K562 (cell line): ENCODE measurements around the gene GGTLC2. TPM values are rescaled to one million over a fixed set of nuclear protein-coding genes. Genes with fewer than 3 reads are reported as not detected.
"Not testable (repeated sequence)": the region's sequence is repeated elsewhere in the genome, so short reads cannot be mapped to it uniquely, and the experiment has no call there.

ENCODE experiments used
- ATAC-seq: fragments of 200-7000 bp; cut with Tn5 transposase; 3 replicates; pipeline ENCODE4 v1.9.1; 2020; ENCODE audit warnings: moderate library complexity
- Bru-seq: library from RNA; stranded (reverse); fragments of 400-500 nt; gene quantifications from one replicate; lab custom pipeline; 2021; lab: Mats Ljungman, UMichigan
- BruChase-seq, 2 experiments: library from RNA; stranded (reverse); fragments of 400-500 nt; gene quantifications; one replicate each; lab custom pipeline; 2021; lab: Mats Ljungman, UMichigan
- BruUV-seq: library from RNA; stranded (reverse); fragments of 400-500 nt; replicated peaks from 2 replicates; lab custom pipeline; 2021; lab: Mats Ljungman, UMichigan
- CTCF ChIA-PET: fragments of 300-600 bp; formaldehyde crosslinking; extraction: SDS; loops from one replicate; lab custom pipeline; 2021; ENCODE audit warnings: low intra/inter-chr PET ratio; lab: Yijun Ruan, JAX
- POLR2A ChIA-PET: fragments of 300-600, 350-650 bp; sonication (Branson Sonifier 250); formaldehyde crosslinking; extraction: SDS; loops from one replicate; lab custom pipeline; 2021; ENCODE audit warnings: antibody characterized with exemption, inconsistent platforms; lab: Yijun Ruan, JAX
- DNase-seq, 4 experiments: peaks; one replicate each; pipeline versions ENCODE4 v3.0.0 to v3.0.0-alpha.2; 2011 to 2018; ENCODE audit warnings: low spot score in 3 of 4, mixed read lengths in 3 of 4; ENCODE audit errors: extremely low read depth in 1 of 4
- FAIRE-seq: peaks from 2 replicates; lab custom pipeline; 2011; peaks lifted over from hg19 to GRCh38; lab: Jason Lieb, UNC
- H2AFZ ChIP-seq: 2 replicates; pipeline ENCODE4 v1.6.0; 2011; ENCODE audit warnings: low read depth, low read length, control low read depth, inconsistent platforms
- H3K27ac ChIP-seq: fragments of 200-600 bp; 3 replicates; pipeline ENCODE4 v1.8.0; 2011; ENCODE audit warnings: low read depth, mild to moderate bottlenecking, control low read depth, inconsistent platforms, low read length, moderate library complexity, mixed read lengths; ENCODE audit errors: extremely low read depth
- H3K27me3 ChIP-seq, 2 experiments: fragments of 300-600 bp in 1 of 2; 2 replicates in 1 of 2; 3 replicates in 1 of 2; pipeline versions ENCODE4 v1.6.0 to v1.8.0; 2011; ENCODE audit warnings: inconsistent platforms in 2 of 2, low read length in 2 of 2, mild to moderate bottlenecking in 1 of 2, mixed read lengths in 1 of 2, moderate library complexity in 1 of 2; ENCODE audit not compliant: control insufficient read depth in 2 of 2, insufficient read depth in 2 of 2
- H3K36me3 ChIP-seq: fragments of 300-600 bp; 3 replicates; pipeline ENCODE4 v1.8.0; 2011; ENCODE audit warnings: mild to moderate bottlenecking, low read length, inconsistent platforms; ENCODE audit not compliant: control insufficient read depth, insufficient read depth
- H3K4me1 ChIP-seq, 2 experiments: fragments of 200-600 bp in 1 of 2; replicated peaks in 1 of 2; 2 replicates in 1 of 2; 3 replicates in 1 of 2; pipeline versions ENCODE4 v1.5.1 to v1.8.0; 2011; ENCODE audit warnings: inconsistent platforms in 2 of 2, low read length in 2 of 2, mild to moderate bottlenecking in 1 of 2, mixed read lengths in 1 of 2, moderate library complexity in 1 of 2; ENCODE audit not compliant: control insufficient read depth in 2 of 2, insufficient read depth in 2 of 2
- H3K4me2 ChIP-seq: 2 replicates; pipeline ENCODE4 v1.6.1; 2011; ENCODE audit warnings: low read length, control low read depth, inconsistent platforms, mixed read lengths; ENCODE audit not compliant: insufficient read depth
- H3K4me3 ChIP-seq: fragments of 200-600 bp; sonication (generic), shearing (Covaris generic); 2 replicates; pipeline ENCODE4 v1.5.1; 2016; ENCODE audit warnings: control low read depth, inconsistent platforms
- H3K79me2 ChIP-seq: fragments of 200-600 bp; 3 replicates; pipeline ENCODE4 v1.8.0; 2011; ENCODE audit warnings: low read length, inconsistent platforms; ENCODE audit not compliant: control insufficient read depth, insufficient read depth
- H3K9ac ChIP-seq, 2 experiments: 2 replicates each; pipeline versions ENCODE4 v1.6.0 to v1.6.1; 2011; ENCODE audit warnings: low read depth in 2 of 2, low read length in 2 of 2, control low read depth in 1 of 2, inconsistent platforms in 1 of 2, mild to moderate bottlenecking in 1 of 2, mixed read lengths in 1 of 2; ENCODE audit not compliant: insufficient read depth in 1 of 2
- H3K9me1 ChIP-seq: one replicate; pipeline ENCODE4 v1.6.0; 2011; ENCODE audit warnings: inconsistent platforms, mild to moderate bottlenecking, low read length, moderate library complexity; ENCODE audit not compliant: control insufficient read depth, insufficient read depth
- H3K9me3 ChIP-seq: replicated peaks from 2 replicates; pipeline ENCODE4 v1.5.1; 2011; ENCODE audit warnings: low read depth, low read length, inconsistent platforms; ENCODE audit not compliant: control insufficient read depth, insufficient read depth
- H4K20me1 ChIP-seq: replicated peaks from 2 replicates; pipeline ENCODE4 v1.6.1; 2011; ENCODE audit warnings: low read length, inconsistent platforms, mixed read lengths; ENCODE audit not compliant: control insufficient read depth, insufficient read depth
- WGBS: fragments of 100-300 bp; shearing (Covaris generic); methylation state at CpG from one replicate; pipeline ENCODE4 v1.1.6; 2016; ENCODE audit warnings: low coverage, mixed read lengths; ENCODE audit not compliant: insufficient coverage; ENCODE audit errors: missing lambda C conversion rate; 5-methylcytosine and 5-hydroxymethylcytosine counted together
- in situ Hi-C: fragments of 300-500 bp; cut with MboI; formaldehyde crosslinking; loops from 4 replicates; pipeline ENCODE4 v1.15.0; 2018; ENCODE audit warnings: inconsistent platforms, mixed read lengths
- intact Hi-C: fragments of 100-400 bp; cut with micrococcal nuclease; formaldehyde crosslinking; loops from 2 replicates; pipeline ENCODE4 v1.14.2; 2022
- long read RNA-seq, 3 experiments: library from polyadenylated mRNA in 2 of 3; library from RNA in 1 of 3; unstranded in 2 of 3; stranded (forward) in 1 of 3; transcript quantifications; one replicate each; pipeline ENCODE4 v2.0.0, GENCODE V29; 2019 to 2022
- polyA minus RNA-seq, 3 experiments: library from RNA; depleted of rRNA, polyadenylated mRNA; stranded (reverse); fragments of >200 nt; gene quantifications; 2 replicates each; pipeline ENCODE4 v1.2.3, GENCODE V29; 2011
- polyA plus RNA-seq, 8 experiments: library from polyadenylated mRNA; depleted of rRNA in 4 of 8; stranded (reverse) in 5 of 8; unstranded in 3 of 8; fragments of >200 nt; fragmentation: Nextera tagmentation in 2 of 8; fragmentation: Illumina TruSeq in 1 of 8; extraction: Ambion mirVana in 2 of 8; extraction: Trizol in 1 of 8; gene quantifications; 2 replicates each; pipeline versions ENCODE4 v1.2.1 to v1.2.3, GENCODE V29; 2011 to 2014; ENCODE audit warnings: inconsistent platforms in 1 of 8, missing spikeins in 1 of 8
- total RNA-seq, 7 experiments: library from RNA; depleted of rRNA in 6 of 7; stranded (reverse); fragments of >200 nt in 6 of 7; fragmentation: Illumina TruSeq in 2 of 7; extraction: Trizol in 2 of 7; gene quantifications; 2 replicates each; pipeline versions ENCODE4 v1.2.1 to v1.2.3, GENCODE V29; 2011 to 2021; ENCODE audit warnings: low replicate concordance in 1 of 7

GGTLC2 gene
- not detected in 2 replicates for total RNA-seq (2011; cell fraction: chromatin; rRNA removed; ENCODE audit: low replicate concordance)
- total RNA-seq (2011; cell fraction: nucleolus; rRNA removed), result not detected in 2 replicates
- not detected in 2 replicates for total RNA-seq (2011; cell fraction: nucleoplasm; rRNA removed)
- total RNA-seq (2014; rRNA removed) (not detected in 2 replicates), total RNA-seq (2014; rRNA removed; fragmentation: Illumina TruSeq; extraction: Trizol) (not detected in 2 replicates), total RNA-seq (2015; rRNA removed; fragmentation: Illumina TruSeq; extraction: Trizol) (not detected in 2 replicates), total RNA-seq (2021) (not detected in 2 replicates), polyA plus RNA-seq (2011; rRNA removed) (not detected in 2 replicates), polyA plus RNA-seq (2014; fragmentation: Illumina TruSeq; extraction: Trizol) (not detected in 2 replicates), polyA plus RNA-seq (2014; fragmentation: Nextera tagmentation; extraction: Ambion mirVana) (not detected), polyA plus RNA-seq (2014; rRNA removed) (not detected in 2 replicates), polyA minus RNA-seq (2011; rRNA and poly(A)+ RNA removed) (not detected in 2 replicates), Bru-seq, nascent RNA (not detected), BruChase-seq, experiment 1, labeled RNA remaining after a 2-hour chase (not detected), BruChase-seq, experiment 2, labeled RNA remaining after a 6-hour chase (not detected)
- polyA plus RNA-seq (2011; cell fraction: cytosol; rRNA removed), result not detected in 2 replicates
- not detected in 2 replicates for polyA plus RNA-seq (2011; cell fraction: nucleus; rRNA removed)
- not detected in 2 replicates for polyA plus RNA-seq (2012)
- polyA minus RNA-seq (2011; cell fraction: cytosol; rRNA and poly(A)+ RNA removed), result not detected in 2 replicates
- polyA minus RNA-seq (2011; cell fraction: nucleus; rRNA and poly(A)+ RNA removed), result not detected in 2 replicates
- long read RNA-seq, experiment 1, result 0 reads
- long read RNA-seq, experiment 2, result 0 reads
- long read RNA-seq, experiment 3, result 0 reads

DNA sequence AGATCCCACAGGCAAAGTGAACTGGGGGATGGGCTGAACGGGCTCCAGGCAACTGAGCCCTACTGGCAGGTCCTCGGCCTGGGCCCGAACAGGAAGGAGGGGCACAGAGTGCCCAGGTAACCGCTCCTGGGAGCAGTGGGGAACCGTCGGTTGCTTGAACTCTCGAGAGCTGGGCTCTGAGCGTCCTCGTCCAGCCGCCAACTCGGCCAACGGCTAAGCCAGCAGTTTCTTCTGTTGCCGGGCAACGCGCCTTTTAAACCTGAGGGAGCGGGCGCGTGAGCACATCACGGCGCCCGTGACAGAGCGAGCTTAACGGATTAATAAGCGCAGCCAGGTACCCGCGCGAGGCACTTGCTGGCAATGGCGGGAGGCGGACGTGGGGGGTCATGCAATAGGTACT, at the start of gene GGTLC2:
Gene GGTLC2, plus strand, starts transcription at position 301 of the 400 bp plus-strand sequence. CDS start 1,732 bp downstream, outside the sequence.
- H3K27me3 ChIP-seq, result peaks cover 13 to 44% of the 10 kb centered on the region in 2 experiments
- H3K4me3 ChIP-seq, DNase-seq, FAIRE-seq, intact Hi-C loops, ATAC-seq, H3K36me3 ChIP-seq, H3K4me2 ChIP-seq, H3K9me1 ChIP-seq, H3K27ac ChIP-seq, BruUV-seq, H3K9ac ChIP-seq, CTCF ChIA-PET, H2AFZ ChIP-seq, POLR2A ChIA-PET, H3K9me3 ChIP-seq, H4K20me1 ChIP-seq, H3K79me2 ChIP-seq: not testable (repeated sequence)
- no CpG with 5 or more reads among the region's 30 CpGs for WGBS
- in situ Hi-C loops, result loop anchor here (5.0 kb wide), 2 partner anchors 1608 to 1957 kb away; no protein-coding TSS in a partner anchor
- H3K4me1 ChIP-seq, result peaks cover 0 to 11% of the 10 kb centered on the region in 2 experiments; a peak in 3 of 5 replicates
